Stimulated activated CD4-positive, alpha-beta T cell treated with anti-CD3 and anti-CD28 coated beads, Interleukin-2, amount 100 ng/mL, for 4 hours (primary cell): Measurements from ENCODE around the gene FAM107B.
A peak's percentile ranks its signal among the peaks of the same experiment; 100 is the strongest.

ENCODE experiments used
- DNase-seq: peaks from one replicate; pipeline ENCODE4 v3.0.0-alpha.2; 2020; ENCODE audit warnings: low read depth

The FAM107B gene

GRCh38 chr10:14625192-14625631 lies 149.5 kb downstream of the FAM107B start:
- DNase-seq, result no peak

- no peak for DNase-seq
Observed at GRCh38 chr10:14624600-14624999, 150.1 kb downstream of the FAM107B start.

GRCh38 chr10:14623931-14624330 lies 150.8 kb downstream of the FAM107B start:
- no peak for DNase-seq

- DNase-seq, result no peak
Observed at GRCh38 chr10:14621037-14621436, 153.7 kb downstream of the FAM107B start.

GRCh38 chr10:14618674-14619073 lies 156.0 kb downstream of the FAM107B start:
- no peak for DNase-seq

GRCh38 chr10:14617852-14618251 lies 156.8 kb downstream of the FAM107B start:
- no peak for DNase-seq

GRCh38 chr10:14616955-14617730 lies 157.6 kb downstream of the FAM107B start:
- no peak for DNase-seq

- no peak for DNase-seq
Observed at GRCh38 chr10:14616465-14616864, 158.2 kb downstream of the FAM107B start.

- no peak for DNase-seq
Observed at GRCh38 chr10:14613588-14613920, 161.1 kb downstream of the FAM107B start.

GRCh38 chr10:14612873-14613587 lies 161.7 kb downstream of the FAM107B start:
- DNase-seq, result no peak

- DNase-seq, result no peak
Observed at GRCh38 chr10:14611968-14612693, 162.6 kb downstream of the FAM107B start.

GRCh38 chr10:14609178-14609577 lies 165.5 kb downstream of the FAM107B start:
- DNase-seq, result no peak

- DNase-seq, result no peak
Observed at GRCh38 chr10:14608381-14609001, 166.2 kb downstream of the FAM107B start.

- no peak for DNase-seq
Observed at GRCh38 chr10:14606633-14607032, 168.1 kb downstream of the FAM107B start.

- DNase-seq, result no peak
Observed at GRCh38 chr10:14605231-14605925, 169.3 kb downstream of the FAM107B start.

- peak; percentile 57 for DNase-seq
Observed at GRCh38 chr10:14604181-14605142, 170.2 kb downstream of the FAM107B start.

- DNase-seq, result no peak
Observed at GRCh38 chr10:14603534-14604102, 171.1 kb downstream of the FAM107B start.

GRCh38 chr10:14602807-14603533 lies 171.7 kb downstream of the FAM107B start:
- DNase-seq, result no peak

GRCh38 chr10:14601872-14602725 lies 172.6 kb downstream of the FAM107B start:
- no peak for DNase-seq
